ENCODE data around the gene ADGRG4. TPM values are rescaled to one million over a fixed set of nuclear protein-coding genes. Genes with fewer than 3 reads are reported as not detected.

Gene ADGRG4
- total RNA-seq, 1 experiment from 2014 or later: not detected

DNA sequence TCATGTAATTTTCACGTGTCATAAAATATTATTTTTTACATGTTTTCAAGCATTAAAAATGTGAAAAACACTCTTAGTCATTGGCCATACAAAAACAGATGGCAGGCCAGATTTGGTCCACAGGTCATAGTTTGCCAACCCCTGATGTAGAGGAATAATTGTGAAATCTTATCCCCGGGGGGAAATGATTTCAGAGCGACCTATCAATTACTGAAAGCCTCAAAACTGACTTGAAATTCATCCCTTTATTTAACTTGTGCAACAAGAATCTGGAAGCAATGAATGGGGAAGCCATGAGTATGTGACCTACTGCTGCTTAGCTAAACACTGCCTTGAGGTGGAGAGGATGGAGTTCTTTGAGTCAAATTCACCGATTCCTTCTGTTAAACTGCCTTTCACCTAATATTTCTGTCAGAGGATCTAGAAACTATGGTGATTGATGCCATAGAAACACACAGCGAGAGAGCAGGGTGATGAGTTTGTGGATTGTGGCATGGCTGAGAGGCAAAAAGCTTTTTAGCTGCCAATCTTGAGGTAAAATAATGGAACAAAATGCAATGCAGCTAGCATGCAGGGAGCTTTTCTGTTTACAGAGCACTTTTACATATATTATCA is 156.6 kb downstream of the ADGRG4 start:
- POLR2A ChIA-PET: no interaction called here

DNA sequence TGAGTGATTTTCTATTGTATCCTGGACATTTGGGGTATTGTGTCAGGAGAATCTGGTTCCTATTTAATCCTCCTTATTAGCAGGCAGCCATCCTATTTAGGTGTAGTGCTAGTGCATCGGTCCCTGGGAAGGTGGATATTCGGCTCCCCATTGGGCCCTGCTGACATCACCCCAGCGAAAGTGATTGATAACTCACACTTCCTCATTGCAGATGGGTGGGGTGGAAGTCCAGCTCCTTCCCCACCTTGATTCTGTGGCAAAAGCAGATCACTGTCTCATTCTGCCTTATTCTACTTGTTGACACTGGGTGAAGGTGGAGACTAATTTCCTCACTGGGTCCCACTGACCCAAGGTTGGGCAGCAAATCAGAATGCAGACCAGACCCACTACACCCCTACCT is 163.8 kb downstream of the ADGRG4 start:
- H3K9me3 Mint-ChIP-seq: no peaks in the 10 kb centered on the region
- DNase-seq (ENCODE audit: low spot score): no peak
- no peaks in the 10 kb centered on the region for H3K36me3 Mint-ChIP-seq
- no peaks in the 10 kb centered on the region for H3K4me1 Mint-ChIP-seq
- H3K27ac Mint-ChIP-seq: no peak overlapping the region
- TF ChIP-seq, protein P1, sequence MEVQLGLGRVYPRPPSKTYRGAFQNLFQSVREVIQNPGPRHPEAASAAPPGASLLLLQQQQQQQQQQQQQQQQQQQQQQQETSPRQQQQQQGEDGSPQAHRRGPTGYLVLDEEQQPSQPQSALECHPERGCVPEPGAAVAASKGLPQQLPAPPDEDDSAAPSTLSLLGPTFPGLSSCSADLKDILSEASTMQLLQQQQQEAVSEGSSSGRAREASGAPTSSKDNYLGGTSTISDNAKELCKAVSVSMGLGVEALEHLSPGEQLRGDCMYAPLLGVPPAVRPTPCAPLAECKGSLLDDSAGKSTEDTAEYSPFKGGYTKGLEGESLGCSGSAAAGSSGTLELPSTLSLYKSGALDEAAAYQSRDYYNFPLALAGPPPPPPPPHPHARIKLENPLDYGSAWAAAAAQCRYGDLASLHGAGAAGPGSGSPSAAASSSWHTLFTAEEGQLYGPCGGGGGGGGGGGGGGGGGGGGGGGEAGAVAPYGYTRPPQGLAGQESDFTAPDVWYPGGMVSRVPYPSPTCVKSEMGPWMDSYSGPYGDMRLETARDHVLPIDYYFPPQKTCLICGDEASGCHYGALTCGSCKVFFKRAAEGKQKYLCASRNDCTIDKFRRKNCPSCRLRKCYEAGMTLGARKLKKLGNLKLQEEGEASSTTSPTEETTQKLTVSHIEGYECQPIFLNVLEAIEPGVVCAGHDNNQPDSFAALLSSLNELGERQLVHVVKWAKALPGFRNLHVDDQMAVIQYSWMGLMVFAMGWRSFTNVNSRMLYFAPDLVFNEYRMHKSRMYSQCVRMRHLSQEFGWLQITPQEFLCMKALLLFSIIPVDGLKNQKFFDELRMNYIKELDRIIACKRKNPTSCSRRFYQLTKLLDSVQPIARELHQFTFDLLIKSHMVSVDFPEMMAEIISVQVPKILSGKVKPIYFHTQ (CRISPR knock-in tag; IDR thresholded peaks at IDR 0.05): no peak
- TF ChIP-seq SMAD4 (CRISPR knock-in tag; IDR thresholded peaks at IDR 0.05) (no peak), ETV6 (CRISPR knock-in tag; IDR thresholded peaks at IDR 0.05) (no peak), SMAD3 (CRISPR knock-in tag; IDR thresholded peaks at IDR 0.05; ENCODE audit: borderline replicate concordance) (no peak)
- TF ChIP-seq, protein P2, sequence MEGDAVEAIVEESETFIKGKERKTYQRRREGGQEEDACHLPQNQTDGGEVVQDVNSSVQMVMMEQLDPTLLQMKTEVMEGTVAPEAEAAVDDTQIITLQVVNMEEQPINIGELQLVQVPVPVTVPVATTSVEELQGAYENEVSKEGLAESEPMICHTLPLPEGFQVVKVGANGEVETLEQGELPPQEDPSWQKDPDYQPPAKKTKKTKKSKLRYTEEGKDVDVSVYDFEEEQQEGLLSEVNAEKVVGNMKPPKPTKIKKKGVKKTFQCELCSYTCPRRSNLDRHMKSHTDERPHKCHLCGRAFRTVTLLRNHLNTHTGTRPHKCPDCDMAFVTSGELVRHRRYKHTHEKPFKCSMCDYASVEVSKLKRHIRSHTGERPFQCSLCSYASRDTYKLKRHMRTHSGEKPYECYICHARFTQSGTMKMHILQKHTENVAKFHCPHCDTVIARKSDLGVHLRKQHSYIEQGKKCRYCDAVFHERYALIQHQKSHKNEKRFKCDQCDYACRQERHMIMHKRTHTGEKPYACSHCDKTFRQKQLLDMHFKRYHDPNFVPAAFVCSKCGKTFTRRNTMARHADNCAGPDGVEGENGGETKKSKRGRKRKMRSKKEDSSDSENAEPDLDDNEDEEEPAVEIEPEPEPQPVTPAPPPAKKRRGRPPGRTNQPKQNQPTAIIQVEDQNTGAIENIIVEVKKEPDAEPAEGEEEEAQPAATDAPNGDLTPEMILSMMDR (IDR thresholded peaks at IDR 0.05): no peak
- no peak overlapping the region for H3K4me3 Mint-ChIP-seq
- CTCF ChIA-PET: no interaction called here
- POLR2A ChIA-PET: no interaction called here
- no peak for ATAC-seq
- H3K27me3 Mint-ChIP-seq (ENCODE audit: low read depth): no peaks in the 10 kb centered on the region

More for the DNA sequence above, 156.6 kb downstream of the ADGRG4 start:
- DNase-seq (ENCODE audit: low spot score): no peak
- ATAC-seq: no peak
- no peaks in the 10 kb centered on the region for H3K9me3 Mint-ChIP-seq
- no peaks in the 10 kb centered on the region for H3K36me3 Mint-ChIP-seq
- no peaks in the 10 kb centered on the region for H3K4me1 Mint-ChIP-seq
- no peaks in the 10 kb centered on the region for H3K27me3 Mint-ChIP-seq (ENCODE audit: low read depth)
- CTCF ChIA-PET: no interaction called here
- TF ChIP-seq, protein P3, sequence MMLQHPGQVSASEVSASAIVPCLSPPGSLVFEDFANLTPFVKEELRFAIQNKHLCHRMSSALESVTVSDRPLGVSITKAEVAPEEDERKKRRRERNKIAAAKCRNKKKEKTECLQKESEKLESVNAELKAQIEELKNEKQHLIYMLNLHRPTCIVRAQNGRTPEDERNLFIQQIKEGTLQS (CRISPR knock-in tag; conservative IDR thresholded peaks at IDR 0.05): no peak
- TF ChIP-seq ELF4 (CRISPR knock-in tag; IDR thresholded peaks at IDR 0.05; ENCODE audit: low read depth): no peak
- TF ChIP-seq, protein P4, sequence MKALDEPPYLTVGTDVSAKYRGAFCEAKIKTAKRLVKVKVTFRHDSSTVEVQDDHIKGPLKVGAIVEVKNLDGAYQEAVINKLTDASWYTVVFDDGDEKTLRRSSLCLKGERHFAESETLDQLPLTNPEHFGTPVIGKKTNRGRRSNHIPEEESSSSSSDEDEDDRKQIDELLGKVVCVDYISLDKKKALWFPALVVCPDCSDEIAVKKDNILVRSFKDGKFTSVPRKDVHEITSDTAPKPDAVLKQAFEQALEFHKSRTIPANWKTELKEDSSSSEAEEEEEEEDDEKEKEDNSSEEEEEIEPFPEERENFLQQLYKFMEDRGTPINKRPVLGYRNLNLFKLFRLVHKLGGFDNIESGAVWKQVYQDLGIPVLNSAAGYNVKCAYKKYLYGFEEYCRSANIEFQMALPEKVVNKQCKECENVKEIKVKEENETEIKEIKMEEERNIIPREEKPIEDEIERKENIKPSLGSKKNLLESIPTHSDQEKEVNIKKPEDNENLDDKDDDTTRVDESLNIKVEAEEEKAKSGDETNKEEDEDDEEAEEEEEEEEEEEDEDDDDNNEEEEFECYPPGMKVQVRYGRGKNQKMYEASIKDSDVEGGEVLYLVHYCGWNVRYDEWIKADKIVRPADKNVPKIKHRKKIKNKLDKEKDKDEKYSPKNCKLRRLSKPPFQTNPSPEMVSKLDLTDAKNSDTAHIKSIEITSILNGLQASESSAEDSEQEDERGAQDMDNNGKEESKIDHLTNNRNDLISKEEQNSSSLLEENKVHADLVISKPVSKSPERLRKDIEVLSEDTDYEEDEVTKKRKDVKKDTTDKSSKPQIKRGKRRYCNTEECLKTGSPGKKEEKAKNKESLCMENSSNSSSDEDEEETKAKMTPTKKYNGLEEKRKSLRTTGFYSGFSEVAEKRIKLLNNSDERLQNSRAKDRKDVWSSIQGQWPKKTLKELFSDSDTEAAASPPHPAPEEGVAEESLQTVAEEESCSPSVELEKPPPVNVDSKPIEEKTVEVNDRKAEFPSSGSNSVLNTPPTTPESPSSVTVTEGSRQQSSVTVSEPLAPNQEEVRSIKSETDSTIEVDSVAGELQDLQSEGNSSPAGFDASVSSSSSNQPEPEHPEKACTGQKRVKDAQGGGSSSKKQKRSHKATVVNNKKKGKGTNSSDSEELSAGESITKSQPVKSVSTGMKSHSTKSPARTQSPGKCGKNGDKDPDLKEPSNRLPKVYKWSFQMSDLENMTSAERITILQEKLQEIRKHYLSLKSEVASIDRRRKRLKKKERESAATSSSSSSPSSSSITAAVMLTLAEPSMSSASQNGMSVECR (CRISPR knock-in tag; IDR thresholded peaks at IDR 0.05; ENCODE audit: borderline replicate concordance): no peak
- no peak for TF ChIP-seq IRF2 (CRISPR knock-in tag; IDR thresholded peaks at IDR 0.05; ENCODE audit: borderline replicate concordance, low read depth)
- no peak for TF ChIP-seq CREB1 (CRISPR knock-in tag; IDR thresholded peaks at IDR 0.05)
- TF ChIP-seq CREM (CRISPR knock-in tag; IDR thresholded peaks at IDR 0.05): no peak
- H3K27ac Mint-ChIP-seq: no peak overlapping the region
- H3K4me3 Mint-ChIP-seq: no peak overlapping the region

Other genes with a start within 250 kb of the ADGRG4 start
- 42.2 to 44.4 TPM (median 43.5 TPM) in 3 replicates for gene FHL1, start 153.4 kb upstream of the ADGRG4 start, total RNA-seq (2021)
- gene MAP7D3, start 49.6 kb upstream of the ADGRG4 start, total RNA-seq (2021): 12.3 to 12.4 TPM (median 12.4 TPM) in 3 replicates
- not detected in 3 replicates for gene BRS3, start 187.0 kb downstream of the ADGRG4 start, total RNA-seq (2021)
- 43.5 to 44.6 TPM (median 44.5 TPM) in 3 replicates for gene HTATSF1, start 196.6 kb downstream of the ADGRG4 start, total RNA-seq (2021)
- gene VGLL1, start 231.3 kb downstream of the ADGRG4 start, total RNA-seq (2021): not detected in 3 replicates

All from WTC11 (cell line).